GM21381 (cell line): ENCODE measurements around the gene MAP3K4.

ENCODE experiments used
- ATAC-seq: cut with Tn5 transposase; IDR thresholded peaks from one replicate; pipeline ENCODE4 v1.9.1; 2021; ENCODE audit warnings: mild to moderate bottlenecking, moderate library complexity; ENCODE audit not compliant: unreplicated experiment

Gene MAP3K4

GRCh38 chr6:161080263-161080970 lies 88.8 kb downstream of the MAP3K4 start:
- no peak for ATAC-seq

GRCh38 chr6:161082215-161082614 lies 90.6 kb downstream of the MAP3K4 start:
- ATAC-seq, result no peak

DNA sequence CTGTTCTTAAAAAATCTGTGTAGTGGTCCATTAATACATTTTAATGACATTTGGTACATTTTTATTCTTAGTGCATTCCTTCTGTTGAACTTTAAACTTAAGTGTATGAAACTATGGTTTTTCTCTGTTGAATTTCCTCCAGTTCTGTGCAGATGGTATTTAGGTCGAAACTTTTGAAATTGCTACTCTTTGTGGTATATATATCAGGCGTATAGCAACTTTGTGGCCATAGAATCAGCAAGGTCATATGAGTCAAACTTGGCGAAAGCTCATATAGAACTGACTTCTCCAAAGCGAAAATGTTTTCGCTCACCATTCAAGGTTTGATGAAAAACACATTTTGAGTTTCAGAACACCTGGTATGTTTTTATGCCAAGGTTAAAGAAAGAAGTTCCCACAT lies 93.7 kb downstream of the MAP3K4 start:
- no peak for ATAC-seq

GRCh38 chr6:161088676-161089328 lies 97.2 kb downstream of the MAP3K4 start:
- no peak for ATAC-seq

GRCh38 chr6:161091151-161091550 lies 99.6 kb downstream of the MAP3K4 start:
- ATAC-seq, result no peak

GRCh38 chr6:161091972-161092701 lies 100.6 kb downstream of the MAP3K4 start:
- ATAC-seq, result no peak

DNA sequence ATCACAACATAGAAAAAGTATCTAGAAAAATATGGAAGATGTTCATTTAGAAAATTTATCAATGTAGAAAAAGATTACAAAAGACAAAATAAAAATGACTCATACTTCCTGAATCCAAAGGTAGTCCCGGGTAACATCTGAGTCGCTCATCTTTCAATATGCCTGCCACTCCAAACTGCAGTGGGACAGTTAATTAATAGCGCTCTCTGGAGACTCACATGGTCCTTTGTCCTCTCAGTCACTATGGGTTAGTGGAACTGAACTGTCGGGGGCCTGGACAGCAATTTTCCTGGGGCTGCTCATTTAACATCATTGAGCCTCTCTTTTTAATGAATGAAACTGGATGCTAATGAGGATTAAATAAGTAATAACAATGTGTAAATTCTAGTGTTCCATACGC lies 103.4 kb downstream of the MAP3K4 start:
- ATAC-seq, result no peak

DNA sequence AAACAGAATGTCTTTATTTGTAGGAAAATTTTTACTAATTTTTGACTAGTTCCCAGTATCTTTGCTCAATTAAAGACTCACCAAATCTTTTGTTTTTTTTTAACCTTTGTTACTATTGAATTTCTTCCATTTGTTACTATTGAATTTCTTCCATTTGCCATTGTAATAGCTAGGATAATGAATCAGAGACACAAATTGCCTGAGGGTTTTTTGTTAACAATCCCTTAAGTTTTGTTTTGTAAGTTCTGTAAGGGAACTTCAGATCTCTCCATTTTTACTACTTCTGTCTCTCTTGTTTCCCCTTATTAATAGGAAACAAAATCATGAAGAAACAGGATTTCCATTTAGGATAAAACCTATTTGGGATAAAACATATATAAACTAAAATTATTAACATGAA lies 104.3 kb downstream of the MAP3K4 start:
- ATAC-seq, result no peak

- no peak for ATAC-seq
Measured at GRCh38 chr6:161100072-161100471, 108.5 kb downstream of the MAP3K4 start.

GRCh38 chr6:161101517-161101916 lies 109.9 kb downstream of the MAP3K4 start:
- ATAC-seq, result no peak

DNA sequence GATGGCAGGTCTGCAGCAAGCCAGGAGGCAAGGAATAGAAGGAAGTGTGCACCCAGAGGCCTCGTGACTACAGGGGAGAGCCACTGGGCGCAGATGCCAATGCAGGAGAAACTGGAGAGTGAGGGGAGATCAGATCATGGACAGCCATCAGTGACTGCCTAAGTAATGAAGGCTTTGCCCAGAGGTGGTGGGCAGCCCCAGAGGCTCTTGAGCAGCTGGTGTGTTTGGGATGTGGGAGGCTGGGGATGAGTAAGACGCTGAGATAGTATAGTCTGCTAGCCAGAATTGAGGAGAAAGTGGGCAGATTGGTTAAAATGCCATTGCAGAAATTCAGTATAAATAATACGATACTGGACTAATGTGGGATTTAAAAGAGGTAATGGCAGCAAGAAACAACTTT lies 111.9 kb downstream of the MAP3K4 start:
- no peak for ATAC-seq

DNA sequence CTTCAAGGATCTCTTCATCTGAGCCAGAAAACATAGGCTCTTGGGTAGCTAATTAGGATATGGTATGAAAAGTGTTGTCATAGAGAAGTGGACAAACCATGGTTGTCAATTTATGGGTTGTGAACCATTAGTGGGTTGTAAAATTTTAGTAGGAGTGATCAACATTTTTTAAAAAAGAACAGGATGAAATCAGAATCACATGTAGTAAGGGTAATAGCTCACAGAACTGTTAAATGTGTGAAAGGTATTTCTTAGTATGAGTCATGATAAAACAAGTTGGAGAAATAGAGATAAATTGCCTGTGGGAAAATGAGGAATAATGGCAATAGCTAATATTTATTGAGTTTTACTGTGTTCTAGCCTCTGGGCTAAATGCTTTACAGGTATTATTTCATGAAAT lies 113.4 kb downstream of the MAP3K4 start:
- no peak for ATAC-seq

DNA sequence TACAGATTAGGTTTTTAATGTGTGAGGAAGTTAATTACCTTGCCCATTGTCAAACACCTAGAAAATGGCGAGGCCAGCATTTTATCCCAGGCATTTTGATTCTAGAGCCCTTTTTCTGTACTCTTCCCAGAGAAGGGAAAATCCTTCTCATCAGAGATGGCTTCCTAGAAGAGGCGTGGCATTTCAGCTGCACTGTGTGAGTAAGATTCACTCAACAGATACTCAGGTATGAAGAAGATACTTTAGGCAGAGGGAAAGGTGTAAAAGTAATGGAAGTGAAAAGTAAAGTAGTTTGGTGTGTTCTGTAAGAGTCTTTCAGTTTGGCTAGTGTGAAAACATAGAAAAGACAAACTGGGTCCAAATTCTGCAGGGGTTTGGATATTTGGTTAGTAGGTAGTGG lies 113.8 kb downstream of the MAP3K4 start:
- ATAC-seq, result no peak

DNA sequence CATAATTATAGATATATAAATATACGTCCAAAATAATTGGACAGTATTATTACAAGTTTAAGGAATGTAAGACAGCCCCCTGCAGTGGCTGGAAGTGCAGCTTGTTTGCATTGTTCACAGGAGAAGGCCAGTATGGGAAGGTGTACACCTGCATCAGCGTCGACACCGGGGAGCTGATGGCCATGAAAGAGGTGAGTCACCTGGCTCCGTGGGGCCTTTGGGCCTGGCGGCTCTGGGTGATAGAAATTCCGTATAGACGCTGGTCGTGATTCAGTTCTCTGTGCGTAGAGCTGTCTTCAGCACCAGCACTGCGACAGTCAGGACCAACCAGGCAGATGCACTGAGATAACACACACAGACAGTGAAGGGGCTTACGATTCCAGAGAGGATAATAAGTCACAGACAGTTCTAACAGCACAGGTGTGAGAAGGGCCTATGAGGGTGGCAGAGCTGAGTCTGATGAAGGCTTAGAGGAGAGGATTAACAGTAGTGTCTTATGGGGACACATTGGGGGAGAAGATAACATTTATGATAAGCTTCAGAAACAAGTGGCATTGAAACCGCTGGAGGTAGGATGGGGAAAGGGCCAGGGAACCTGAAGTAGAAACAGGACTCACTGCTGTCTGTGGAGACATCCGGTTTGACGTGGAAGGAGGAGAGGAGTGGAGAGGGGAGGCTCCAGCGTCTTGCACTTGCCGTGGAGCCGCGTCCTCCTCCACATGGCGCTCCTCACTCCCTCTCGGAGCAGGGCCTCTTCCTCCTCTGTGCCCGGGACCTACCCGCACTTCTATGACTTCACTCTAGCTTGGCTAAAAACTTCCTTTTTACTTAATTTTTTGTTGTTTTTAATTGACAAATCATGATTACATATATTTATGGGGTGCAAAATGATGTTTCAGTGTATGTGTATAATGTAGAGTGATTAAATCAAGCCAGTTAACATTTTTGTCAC lies 116.5 kb downstream of the MAP3K4 start:
- ATAC-seq, result no peak

GRCh38 chr6:161108916-161109315 lies 117.3 kb downstream of the MAP3K4 start:
- ATAC-seq, result no peak

GRCh38 chr6:161109366-161109765 lies 117.8 kb downstream of the MAP3K4 start:
- ATAC-seq, result no peak

- ATAC-seq, result no peak
Measured at GRCh38 chr6:161110028-161110779, 118.6 kb downstream of the MAP3K4 start.

DNA sequence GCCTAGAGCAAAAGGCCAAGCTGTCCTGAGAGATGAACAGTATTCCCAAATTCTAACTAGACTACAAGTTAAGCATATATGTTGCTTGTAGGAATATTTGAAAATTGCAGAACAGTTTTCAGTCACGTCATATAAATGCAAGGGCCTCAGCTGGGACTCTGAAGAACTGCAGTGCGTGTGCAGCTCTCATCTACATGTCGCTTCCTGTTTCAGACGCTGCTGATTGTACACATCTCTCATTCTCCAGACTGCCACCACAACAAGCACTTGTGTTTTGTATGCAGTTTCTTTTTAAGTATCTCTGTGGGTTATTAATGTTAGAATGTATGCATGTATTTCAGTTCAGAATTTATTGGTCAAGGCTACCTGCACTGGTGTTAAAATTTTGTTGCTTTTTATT lies 119.7 kb downstream of the MAP3K4 start:
- no peak for ATAC-seq

GRCh38 chr6:161115468-161115867 lies 123.9 kb downstream of the MAP3K4 start:
- peak; percentile 64 for ATAC-seq

GRCh38 chr6:161116554-161116953 lies 125.0 kb downstream of the MAP3K4 start:
- ATAC-seq, result no peak
